SK-N-SH treated with all-trans-retinoic acid at 6 μM for 48 hours (cell line): ENCODE results near the gene ERI3.

ENCODE experiments used
- ATAC-seq: fragments of 200-7000 bp; cut with Tn5 transposase; 3 replicates; pipeline ENCODE4 v1.9.1; 2020; ENCODE audit warnings: mild to moderate bottlenecking, moderate library complexity
- ARNTL ChIP-seq: fragments of 450-650 bp; formaldehyde crosslinking; IDR thresholded peaks from 2 replicates; pipeline ENCODE4 v1.5.0; 2020; ENCODE audit warnings: low read depth, mild to moderate bottlenecking, moderate library complexity, borderline replicate concordance
- BACH2 ChIP-seq: fragments of 250-450 bp; sonication (Bioruptor Pico); IDR thresholded peaks from 2 replicates; pipeline ENCODE4 v1.9.0; 2021; ENCODE audit warnings: mild to moderate bottlenecking, borderline replicate concordance
- CSDC2 ChIP-seq: fragments of 250-450 bp; sonication (Bioruptor Pico); IDR thresholded peaks from 2 replicates; pipeline ENCODE4 v1.5.0; 2020; ENCODE audit warnings: mild to moderate bottlenecking, moderate library complexity
- ESRRG ChIP-seq: fragments of 250-450 bp; sonication (Bioruptor Pico); IDR thresholded peaks from 2 replicates; pipeline ENCODE4 v1.6.1; 2021; ENCODE audit warnings: mild to moderate bottlenecking
- GLIS3 ChIP-seq: fragments of 250-450 bp; sonication (Bioruptor Pico); IDR thresholded peaks from 2 replicates; pipeline ENCODE4 v1.5.0; 2020; ENCODE audit warnings: mild to moderate bottlenecking, moderate library complexity
- ISL1 ChIP-seq: fragments of 250-450 bp; sonication (Bioruptor Pico); IDR thresholded peaks from 2 replicates; pipeline ENCODE4 v2.1.2; 2022; ENCODE audit warnings: mild to moderate bottlenecking, moderate library complexity
- OSR1 ChIP-seq: fragments of 250-450 bp; sonication (Bioruptor Pico); IDR thresholded peaks from 2 replicates; pipeline ENCODE4 v1.8.0; 2022; ENCODE audit warnings: moderate library complexity, mild to moderate bottlenecking, inconsistent platforms
- RARB ChIP-seq: fragments of 250-450 bp; sonication (Bioruptor Pico); IDR thresholded peaks from 2 replicates; pipeline ENCODE4 v1.8.0; 2021; ENCODE audit warnings: mild to moderate bottlenecking, moderate library complexity
- SNAI2 ChIP-seq: fragments of 250-450 bp; sonication (Bioruptor Pico); IDR thresholded peaks from 2 replicates; pipeline ENCODE4 v1.5.0; 2020; ENCODE audit warnings: mild to moderate bottlenecking, moderate library complexity
- TCF4 ChIP-seq: fragments of 250-450 bp; sonication (Bioruptor Pico); IDR thresholded peaks from 2 replicates; pipeline ENCODE4 v1.8.0; 2021; ENCODE audit warnings: mild to moderate bottlenecking, moderate library complexity, borderline replicate concordance
- TOX ChIP-seq: fragments of 250-450 bp; sonication (Bioruptor Pico); IDR thresholded peaks from 2 replicates; pipeline ENCODE4 v1.8.0; 2021; ENCODE audit warnings: mild to moderate bottlenecking, moderate library complexity, borderline replicate concordance
- ZC3H10 ChIP-seq: fragments of 250-450 bp; sonication (Bioruptor Pico); IDR thresholded peaks from 2 replicates; pipeline ENCODE4 v1.5.1; 2021; ENCODE audit warnings: mild to moderate bottlenecking, moderate library complexity
- ZFP30 ChIP-seq: fragments of 450-650 bp; formaldehyde crosslinking; IDR thresholded peaks from 2 replicates; pipeline ENCODE4 v1.5.0; 2022; ENCODE audit warnings: mild to moderate bottlenecking, moderate library complexity
- ZNF565 ChIP-seq: fragments of 450-650 bp; formaldehyde crosslinking; conservative IDR thresholded peaks from 2 replicates; pipeline ENCODE4 v1.5.0; 2020; ENCODE audit warnings: low read depth, mild to moderate bottlenecking, moderate library complexity
- ZNF70 ChIP-seq: fragments of 450-650 bp; formaldehyde crosslinking; IDR thresholded peaks from 2 replicates; pipeline ENCODE4 v1.5.0; 2020; ENCODE audit warnings: mild to moderate bottlenecking, moderate library complexity
- ZNF8 ChIP-seq: fragments of 450-650 bp; formaldehyde crosslinking; IDR thresholded peaks from 2 replicates; pipeline ENCODE4 v1.5.0; 2020; ENCODE audit warnings: mild to moderate bottlenecking, moderate library complexity
- TF ChIP-seq, protein P1 (sequence below): fragments of 250-450 bp; sonication (Bioruptor Pico); IDR thresholded peaks from 2 replicates; pipeline ENCODE4 v1.5.0; 2020; ENCODE audit warnings: mild to moderate bottlenecking, moderate library complexity
- TF ChIP-seq, protein P2 (sequence below): fragments of 250-450 bp; sonication (Bioruptor Pico); IDR thresholded peaks from 2 replicates; pipeline ENCODE4 v1.5.1; 2020; ENCODE audit warnings: low read depth, mild to moderate bottlenecking, moderate library complexity
- TF ChIP-seq, protein P3 (sequence below): fragments of 250-450 bp; sonication (Bioruptor Pico); IDR thresholded peaks from 2 replicates; pipeline ENCODE4 v1.5.1; 2021; ENCODE audit warnings: mild to moderate bottlenecking, moderate library complexity
- TF ChIP-seq, protein P4 (sequence below): fragments of 250-450 bp; sonication (Bioruptor Pico); IDR thresholded peaks from 2 replicates; pipeline ENCODE4 v1.8.0; 2020; ENCODE audit warnings: mild to moderate bottlenecking, moderate library complexity, borderline replicate concordance
- TF ChIP-seq, protein P5 (sequence below): fragments of 250-450 bp; sonication (Bioruptor Pico); IDR thresholded peaks from 2 replicates; pipeline ENCODE4 v1.8.0; 2021; ENCODE audit warnings: low read depth, mild to moderate bottlenecking, moderate library complexity, borderline replicate concordance

Gene ERI3

DNA sequence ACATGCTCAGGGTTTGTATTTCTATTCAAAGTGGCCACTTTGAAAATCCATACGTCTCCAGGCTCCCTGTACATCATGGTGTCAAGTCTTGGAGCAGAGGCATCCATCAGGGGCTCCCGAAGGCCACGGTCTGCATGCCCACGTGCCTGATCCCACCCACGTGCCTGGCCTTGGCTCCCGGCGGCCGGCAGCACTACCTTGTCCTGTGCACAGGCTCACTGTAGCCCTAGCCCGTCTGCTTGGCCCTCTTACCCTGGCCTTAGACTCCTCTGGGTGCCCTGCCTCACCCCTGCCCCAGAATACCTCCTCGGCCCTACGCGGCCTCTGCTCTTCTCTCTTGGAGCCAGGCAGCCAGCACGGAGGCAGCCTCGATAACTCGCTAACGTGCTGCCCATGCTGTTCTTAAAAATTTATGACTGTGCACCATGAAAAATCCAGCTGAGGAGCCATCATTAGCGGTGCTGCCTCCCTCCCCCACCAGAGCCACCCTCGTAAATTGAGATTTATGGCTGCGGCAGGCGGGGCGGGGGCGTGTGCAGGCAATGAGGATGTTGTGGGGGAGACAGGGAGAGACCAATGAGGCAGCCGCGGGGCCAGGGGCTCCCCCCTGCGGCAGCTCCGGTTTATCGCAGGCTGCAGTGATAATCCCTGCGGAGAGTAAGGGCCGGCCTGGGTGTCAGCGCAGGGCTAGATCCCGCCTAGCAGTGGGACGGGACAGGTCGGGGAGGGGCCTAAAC lies 117.2 kb downstream of the ERI3 start:
- peak; percentile 69 for ATAC-seq
- TF ChIP-seq ZNF8 = no peak
- no peak for TF ChIP-seq RARB (CRISPR knock-in tag)
- TF ChIP-seq ZNF70 (CRISPR knock-in tag) = no peak
- TF ChIP-seq GLIS3 (CRISPR knock-in tag) = no peak
- no peak for TF ChIP-seq CSDC2 (CRISPR knock-in tag)
- no peak for TF ChIP-seq ESRRG
- TF ChIP-seq TOX = no peak
- TF ChIP-seq, protein P1, sequence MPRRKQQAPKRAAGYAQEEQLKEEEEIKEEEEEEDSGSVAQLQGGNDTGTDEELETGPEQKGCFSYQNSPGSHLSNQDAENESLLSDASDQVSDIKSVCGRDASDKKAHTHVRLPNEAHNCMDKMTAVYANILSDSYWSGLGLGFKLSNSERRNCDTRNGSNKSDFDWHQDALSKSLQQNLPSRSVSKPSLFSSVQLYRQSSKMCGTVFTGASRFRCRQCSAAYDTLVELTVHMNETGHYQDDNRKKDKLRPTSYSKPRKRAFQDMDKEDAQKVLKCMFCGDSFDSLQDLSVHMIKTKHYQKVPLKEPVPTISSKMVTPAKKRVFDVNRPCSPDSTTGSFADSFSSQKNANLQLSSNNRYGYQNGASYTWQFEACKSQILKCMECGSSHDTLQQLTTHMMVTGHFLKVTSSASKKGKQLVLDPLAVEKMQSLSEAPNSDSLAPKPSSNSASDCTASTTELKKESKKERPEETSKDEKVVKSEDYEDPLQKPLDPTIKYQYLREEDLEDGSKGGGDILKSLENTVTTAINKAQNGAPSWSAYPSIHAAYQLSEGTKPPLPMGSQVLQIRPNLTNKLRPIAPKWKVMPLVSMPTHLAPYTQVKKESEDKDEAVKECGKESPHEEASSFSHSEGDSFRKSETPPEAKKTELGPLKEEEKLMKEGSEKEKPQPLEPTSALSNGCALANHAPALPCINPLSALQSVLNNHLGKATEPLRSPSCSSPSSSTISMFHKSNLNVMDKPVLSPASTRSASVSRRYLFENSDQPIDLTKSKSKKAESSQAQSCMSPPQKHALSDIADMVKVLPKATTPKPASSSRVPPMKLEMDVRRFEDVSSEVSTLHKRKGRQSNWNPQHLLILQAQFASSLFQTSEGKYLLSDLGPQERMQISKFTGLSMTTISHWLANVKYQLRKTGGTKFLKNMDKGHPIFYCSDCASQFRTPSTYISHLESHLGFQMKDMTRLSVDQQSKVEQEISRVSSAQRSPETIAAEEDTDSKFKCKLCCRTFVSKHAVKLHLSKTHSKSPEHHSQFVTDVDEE (CRISPR knock-in tag) = no peak
- no peak for TF ChIP-seq ZFP30
- TF ChIP-seq TCF4 (CRISPR knock-in tag) = no peak
- TF ChIP-seq, protein P2, sequence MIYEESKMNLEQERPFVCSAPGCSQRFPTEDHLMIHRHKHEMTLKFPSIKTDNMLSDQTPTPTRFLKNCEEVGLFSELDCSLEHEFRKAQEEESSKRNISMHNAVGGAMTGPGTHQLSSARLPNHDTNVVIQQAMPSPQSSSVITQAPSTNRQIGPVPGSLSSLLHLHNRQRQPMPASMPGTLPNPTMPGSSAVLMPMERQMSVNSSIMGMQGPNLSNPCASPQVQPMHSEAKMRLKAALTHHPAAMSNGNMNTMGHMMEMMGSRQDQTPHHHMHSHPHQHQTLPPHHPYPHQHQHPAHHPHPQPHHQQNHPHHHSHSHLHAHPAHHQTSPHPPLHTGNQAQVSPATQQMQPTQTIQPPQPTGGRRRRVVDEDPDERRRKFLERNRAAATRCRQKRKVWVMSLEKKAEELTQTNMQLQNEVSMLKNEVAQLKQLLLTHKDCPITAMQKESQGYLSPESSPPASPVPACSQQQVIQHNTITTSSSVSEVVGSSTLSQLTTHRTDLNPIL = no peak
- TF ChIP-seq, protein P3, sequence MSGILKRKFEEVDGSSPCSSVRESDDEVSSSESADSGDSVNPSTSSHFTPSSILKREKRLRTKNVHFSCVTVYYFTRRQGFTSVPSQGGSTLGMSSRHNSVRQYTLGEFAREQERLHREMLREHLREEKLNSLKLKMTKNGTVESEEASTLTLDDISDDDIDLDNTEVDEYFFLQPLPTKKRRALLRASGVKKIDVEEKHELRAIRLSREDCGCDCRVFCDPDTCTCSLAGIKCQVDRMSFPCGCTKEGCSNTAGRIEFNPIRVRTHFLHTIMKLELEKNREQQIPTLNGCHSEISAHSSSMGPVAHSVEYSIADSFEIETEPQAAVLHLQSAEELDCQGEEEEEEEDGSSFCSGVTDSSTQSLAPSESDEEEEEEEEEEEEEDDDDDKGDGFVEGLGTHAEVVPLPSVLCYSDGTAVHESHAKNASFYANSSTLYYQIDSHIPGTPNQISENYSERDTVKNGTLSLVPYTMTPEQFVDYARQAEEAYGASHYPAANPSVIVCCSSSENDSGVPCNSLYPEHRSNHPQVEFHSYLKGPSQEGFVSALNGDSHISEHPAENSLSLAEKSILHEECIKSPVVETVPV = no peak
- no peak for TF ChIP-seq ISL1 (CRISPR knock-in tag)
- no peak for TF ChIP-seq ZNF565 (CRISPR knock-in tag)
- TF ChIP-seq, protein P4, sequence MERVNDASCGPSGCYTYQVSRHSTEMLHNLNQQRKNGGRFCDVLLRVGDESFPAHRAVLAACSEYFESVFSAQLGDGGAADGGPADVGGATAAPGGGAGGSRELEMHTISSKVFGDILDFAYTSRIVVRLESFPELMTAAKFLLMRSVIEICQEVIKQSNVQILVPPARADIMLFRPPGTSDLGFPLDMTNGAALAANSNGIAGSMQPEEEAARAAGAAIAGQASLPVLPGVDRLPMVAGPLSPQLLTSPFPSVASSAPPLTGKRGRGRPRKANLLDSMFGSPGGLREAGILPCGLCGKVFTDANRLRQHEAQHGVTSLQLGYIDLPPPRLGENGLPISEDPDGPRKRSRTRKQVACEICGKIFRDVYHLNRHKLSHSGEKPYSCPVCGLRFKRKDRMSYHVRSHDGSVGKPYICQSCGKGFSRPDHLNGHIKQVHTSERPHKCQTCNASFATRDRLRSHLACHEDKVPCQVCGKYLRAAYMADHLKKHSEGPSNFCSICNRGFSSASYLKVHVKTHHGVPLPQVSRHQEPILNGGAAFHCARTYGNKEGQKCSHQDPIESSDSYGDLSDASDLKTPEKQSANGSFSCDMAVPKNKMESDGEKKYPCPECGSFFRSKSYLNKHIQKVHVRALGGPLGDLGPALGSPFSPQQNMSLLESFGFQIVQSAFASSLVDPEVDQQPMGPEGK = no peak
- TF ChIP-seq ZC3H10 (CRISPR knock-in tag) = no peak
- TF ChIP-seq OSR1 (CRISPR knock-in tag) = no peak
- TF ChIP-seq ARNTL = no peak
- no peak for TF ChIP-seq SNAI2 (CRISPR knock-in tag)

DNA sequence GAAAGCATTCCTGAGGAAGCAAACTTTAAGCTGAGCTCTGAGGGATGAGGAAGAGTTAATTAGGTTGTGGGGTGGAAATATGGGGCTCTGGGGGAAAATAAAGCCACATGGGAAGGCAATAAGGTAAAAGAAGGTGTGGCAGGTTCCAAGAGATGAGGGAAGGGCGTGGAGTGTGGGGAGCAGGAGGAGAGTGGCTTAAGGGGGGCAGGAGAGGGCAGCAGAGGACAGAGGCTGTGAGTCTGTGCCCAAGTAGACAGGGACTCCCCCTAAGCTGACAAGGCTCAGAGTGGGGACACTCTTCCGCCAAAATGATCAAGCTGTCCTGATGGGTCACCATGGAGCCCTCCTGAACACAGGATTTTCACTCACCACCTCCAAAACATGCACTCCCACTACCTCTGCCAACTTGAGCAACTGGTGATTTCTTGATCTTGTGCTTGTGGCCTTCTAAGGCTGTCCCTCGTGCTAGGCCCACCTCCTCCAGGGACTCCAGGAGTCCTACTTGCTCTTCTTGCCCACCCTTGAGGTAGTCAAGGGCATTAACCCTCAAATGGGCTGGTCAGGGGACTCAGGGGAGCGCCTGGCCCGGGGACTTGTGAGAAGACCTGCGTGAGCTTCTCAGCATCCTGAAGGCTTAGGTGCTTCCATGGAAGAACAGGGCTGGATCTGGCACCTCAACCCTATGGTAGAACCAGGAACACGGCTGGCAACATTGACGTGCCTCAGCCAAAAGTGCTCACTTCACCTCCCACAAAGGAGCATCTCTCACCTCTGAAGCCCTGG lies 118.4 kb downstream of the ERI3 start:
- ATAC-seq = no peak
- TF ChIP-seq TCF4 (CRISPR knock-in tag) (no peak), TOX (no peak), BACH2 (CRISPR knock-in tag) (no peak)
- TF ChIP-seq, protein P5, sequence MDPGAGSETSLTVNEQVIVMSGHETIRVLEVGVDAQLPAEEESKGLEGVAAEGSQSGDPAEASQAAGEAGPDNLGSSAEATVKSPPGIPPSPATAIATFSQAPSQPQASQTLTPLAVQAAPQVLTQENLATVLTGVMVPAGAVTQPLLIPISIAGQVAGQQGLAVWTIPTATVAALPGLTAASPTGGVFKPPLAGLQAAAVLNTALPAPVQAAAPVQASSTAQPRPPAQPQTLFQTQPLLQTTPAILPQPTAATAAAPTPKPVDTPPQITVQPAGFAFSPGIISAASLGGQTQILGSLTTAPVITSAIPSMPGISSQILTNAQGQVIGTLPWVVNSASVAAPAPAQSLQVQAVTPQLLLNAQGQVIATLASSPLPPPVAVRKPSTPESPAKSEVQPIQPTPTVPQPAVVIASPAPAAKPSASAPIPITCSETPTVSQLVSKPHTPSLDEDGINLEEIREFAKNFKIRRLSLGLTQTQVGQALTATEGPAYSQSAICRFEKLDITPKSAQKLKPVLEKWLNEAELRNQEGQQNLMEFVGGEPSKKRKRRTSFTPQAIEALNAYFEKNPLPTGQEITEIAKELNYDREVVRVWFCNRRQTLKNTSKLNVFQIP (CRISPR knock-in tag) = no peak

DNA sequence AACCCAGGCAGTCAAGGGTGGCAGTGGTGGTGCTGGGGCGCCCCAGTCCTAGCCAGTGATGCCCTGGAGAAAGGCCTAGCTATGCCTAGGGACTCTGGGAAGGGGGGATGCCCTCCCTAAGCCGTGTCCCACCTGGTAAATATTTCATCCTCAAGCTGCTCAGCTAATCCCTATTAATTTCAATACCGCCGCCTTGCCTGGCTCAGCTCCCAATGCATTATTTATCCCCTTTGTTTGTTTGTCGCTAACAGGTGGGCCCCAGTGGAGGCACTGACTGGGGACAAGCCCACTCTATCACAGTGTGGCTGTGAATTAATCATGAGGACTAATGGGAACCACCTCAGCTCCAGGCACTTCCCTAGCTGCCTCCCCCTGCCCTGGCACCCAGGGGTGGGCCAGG lies 119.2 kb downstream of the ERI3 start:
- no peak for ATAC-seq
- TF ChIP-seq OSR1 (CRISPR knock-in tag) (no peak), TOX (no peak), SNAI2 (CRISPR knock-in tag) (no peak), ARNTL (no peak), CSDC2 (CRISPR knock-in tag) (no peak)
- TF ChIP-seq, protein P2 = no peak
- TF ChIP-seq, protein P5 (CRISPR knock-in tag) = no peak
